ENCODE measurements around the gene KIAA0930.
"Not testable (repeated sequence)": the region's sequence is repeated elsewhere in the genome, so short reads cannot be mapped to it uniquely, and the experiment has no call there.

KIAA0930 gene

DNA sequence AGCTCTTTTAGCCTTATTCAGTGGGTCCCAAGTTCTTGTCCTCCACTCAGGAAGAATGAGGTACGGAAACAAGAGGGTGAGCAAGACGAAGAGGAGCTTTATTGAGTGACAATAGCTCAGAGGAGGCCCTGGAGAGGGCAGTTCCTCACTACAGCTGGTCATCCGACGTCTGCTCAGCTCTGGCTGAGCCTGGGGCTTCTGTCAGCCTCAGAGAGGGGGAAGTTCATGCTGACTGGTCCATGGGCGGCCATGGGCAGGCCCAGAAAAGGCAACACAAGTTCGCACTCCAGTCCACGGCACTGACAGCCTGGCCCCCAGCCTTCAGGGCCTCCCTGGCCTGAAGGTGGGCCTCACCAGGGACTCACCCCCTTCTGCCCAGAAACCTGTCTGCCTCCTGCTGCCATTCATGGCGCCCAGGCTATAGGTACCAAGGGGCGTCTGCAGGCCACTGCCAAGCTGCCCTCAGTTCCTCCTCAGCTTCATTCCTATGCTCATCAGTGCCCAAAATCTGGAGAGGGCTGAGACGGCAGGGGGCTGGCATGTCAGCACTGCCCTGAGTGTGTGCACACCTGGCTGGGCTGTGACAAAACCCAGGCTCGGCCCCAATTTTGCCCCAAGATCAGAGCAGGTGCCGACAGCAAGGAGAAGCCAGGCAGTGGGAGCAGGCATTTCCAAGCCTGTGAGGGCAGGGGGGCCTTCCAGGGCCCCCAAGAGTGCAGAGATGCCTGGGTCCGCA is 21.7 kb upstream of the KIAA0930 start:
- DNase-seq = no peak

DNA sequence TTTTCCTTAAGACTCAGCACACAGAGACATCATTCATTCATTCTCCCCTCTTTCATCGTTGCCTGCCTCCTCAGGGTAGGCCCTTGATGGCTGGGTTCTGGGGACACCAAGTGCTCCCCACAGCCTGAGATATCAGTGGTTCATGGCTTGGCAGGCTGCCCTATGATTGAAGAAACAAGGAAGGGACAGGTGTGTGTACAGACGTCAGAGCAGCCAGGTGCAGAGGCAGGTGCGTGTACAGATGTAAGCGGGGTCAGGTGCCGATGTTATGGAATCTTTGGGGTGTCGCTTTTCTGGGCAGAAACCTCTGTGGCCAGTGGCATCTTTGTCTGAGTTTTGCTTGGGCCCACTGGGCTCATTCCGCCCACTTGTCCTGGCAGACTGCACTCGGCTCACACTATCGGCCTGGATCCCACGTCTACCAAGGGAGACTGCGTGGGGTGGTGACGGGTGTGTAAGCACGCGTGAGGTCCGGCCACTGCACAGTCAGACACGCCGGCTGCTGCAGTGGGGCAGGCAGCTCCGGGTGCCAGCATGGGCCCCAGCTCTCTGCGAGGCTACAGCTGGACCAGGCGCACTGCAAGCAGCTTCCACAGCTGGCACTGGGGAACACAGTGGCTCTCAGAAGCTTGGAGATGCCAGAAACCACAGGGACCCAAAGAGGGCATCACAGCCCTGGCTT is 20.9 kb upstream of the KIAA0930 start:
- DNase-seq = no peak

DNA sequence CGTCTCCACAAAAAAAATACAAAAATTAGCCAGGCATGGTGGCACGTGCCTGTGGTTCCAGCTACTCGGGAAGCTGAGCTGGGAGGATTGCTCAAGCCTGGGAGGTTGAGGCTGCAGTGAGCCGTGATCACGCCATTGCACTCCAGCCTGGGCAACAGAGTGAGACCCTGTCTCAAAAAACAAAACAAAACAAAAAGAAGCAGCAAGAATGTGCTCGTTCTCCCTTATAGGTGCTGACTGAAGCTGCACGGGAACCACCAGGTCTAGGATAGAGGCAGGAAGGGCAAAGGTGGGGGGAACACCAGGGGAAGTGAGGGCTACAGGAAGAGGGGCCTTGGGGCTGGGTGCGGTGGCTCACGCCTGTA is 19.7 kb upstream of the KIAA0930 start:
- DNase-seq = not testable (repeated sequence)

DNA sequence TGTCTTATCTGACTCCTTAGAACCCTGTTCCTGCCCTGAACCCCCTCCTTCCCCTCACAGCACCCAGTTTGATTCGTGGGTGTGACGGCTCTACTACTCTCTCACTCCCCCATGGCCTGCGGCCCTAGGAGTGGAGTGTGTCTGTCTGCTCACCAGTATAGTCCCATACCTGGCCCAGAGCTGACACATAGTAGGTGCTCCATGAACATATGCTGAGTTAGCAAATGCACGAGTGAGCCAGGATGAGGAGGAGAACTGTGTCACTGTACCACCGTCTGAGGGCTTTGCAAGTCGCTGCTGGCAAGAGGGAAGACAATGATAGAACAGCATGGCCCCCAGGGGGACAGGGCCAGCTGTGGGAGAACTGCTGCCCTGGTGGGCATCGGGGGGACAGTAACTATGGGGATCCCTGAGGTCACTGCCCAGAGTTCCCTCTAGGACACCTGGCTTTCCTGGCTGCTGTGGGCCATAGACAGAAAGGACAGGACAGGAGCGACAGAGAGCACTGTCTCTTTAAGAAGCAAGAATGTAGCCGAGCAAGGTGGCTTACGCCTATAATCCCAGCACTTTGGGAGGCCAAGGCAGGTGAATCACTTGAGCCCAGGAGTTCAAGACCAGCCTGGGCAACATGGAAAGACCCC is 19.2 kb upstream of the KIAA0930 start:
- DNase-seq = no peak

DNA sequence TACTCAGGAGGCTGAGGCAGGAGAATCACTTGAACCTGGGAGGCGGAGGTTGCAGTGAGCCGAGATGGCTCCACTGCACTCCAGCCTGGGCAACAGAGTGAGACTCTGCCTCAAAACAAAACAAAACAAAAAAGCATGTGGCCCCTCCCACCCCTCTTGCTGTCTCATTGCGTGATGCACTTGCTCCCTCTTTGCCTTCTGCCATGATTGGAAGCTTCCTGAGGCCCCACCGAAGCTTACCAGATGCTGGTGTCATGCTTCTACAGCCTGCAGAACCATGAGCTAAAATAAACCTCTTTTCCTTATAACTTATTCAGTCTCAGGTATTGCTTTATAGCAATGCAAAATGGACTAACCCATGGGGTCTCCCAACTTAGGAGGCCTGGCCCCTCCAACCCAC is 17.2 kb upstream of the KIAA0930 start:
- not testable (repeated sequence) for DNase-seq

DNA sequence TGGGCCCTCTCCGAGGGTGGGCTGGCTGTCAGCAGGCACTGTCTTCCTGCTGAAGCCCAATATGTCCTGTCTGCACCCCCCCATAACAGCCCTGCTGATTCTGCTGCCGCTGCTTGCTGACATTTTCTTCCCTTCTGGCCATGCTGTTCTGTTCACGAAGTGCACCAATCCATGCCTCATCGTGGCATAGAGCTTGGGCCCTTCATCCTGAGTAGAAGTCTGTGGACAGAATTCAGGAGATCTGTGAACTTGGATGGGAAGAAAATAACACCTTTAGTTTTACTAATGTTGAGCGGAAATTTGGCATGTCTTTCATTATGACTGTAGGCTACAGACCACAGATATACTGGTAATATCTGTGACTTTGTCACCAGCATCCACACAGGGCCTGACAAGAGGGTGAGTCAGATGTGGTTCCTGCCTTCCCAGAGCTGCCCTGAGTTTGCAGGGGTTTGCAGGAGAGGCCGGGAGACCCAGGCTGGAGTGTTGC is 14.1 kb upstream of the KIAA0930 start:
- DNase-seq = peak; percentile 33

DNA sequence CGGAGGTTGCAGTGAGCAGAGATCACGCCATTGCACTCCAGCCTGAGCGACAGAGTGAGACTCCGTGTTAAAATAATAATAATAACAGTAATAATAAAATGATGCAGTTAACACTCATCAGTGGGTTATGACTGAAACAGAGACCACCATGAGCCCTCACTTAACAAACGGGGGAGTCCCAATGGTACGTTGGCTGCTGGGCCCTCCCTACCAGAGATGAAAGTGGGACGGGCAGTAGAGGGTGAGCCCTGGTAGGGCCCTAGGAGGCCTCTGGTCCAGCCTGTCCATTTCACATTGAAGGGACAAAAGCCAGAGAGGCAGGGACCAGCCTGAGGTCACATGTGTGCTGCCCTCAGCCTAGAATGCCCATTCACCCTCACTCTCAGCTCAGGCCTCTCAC is 13.7 kb upstream of the KIAA0930 start:
- no peak for DNase-seq

DNA sequence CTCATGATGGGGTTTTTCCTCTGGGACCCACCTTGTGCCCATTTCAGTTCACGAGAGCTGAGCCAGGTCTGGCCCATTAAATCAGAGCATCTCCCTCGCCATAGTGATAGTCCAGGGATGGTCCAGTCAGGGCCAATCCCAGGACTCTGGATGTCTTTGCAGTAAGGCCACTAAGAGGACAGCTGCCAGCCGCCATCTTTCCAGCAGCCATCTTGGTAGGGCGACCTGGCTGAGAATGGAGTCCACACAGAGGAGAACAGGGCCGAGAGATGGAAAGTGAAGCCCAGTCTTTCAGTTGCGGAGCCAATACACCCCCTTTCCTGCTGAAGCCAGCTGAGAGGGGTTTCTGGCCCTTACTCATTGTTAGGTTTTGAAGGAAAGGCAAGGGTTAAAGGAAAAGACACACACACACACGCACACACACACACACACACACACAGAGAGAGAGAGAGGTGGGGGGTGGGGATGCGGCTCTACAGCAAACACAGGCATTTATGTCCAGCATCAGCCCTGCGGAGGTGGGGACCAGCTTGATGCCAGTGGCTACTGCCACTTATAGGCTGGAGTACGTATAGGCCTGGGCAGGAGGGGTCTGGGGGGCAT is 12.4 kb upstream of the KIAA0930 start:
- no peak for DNase-seq

DNA sequence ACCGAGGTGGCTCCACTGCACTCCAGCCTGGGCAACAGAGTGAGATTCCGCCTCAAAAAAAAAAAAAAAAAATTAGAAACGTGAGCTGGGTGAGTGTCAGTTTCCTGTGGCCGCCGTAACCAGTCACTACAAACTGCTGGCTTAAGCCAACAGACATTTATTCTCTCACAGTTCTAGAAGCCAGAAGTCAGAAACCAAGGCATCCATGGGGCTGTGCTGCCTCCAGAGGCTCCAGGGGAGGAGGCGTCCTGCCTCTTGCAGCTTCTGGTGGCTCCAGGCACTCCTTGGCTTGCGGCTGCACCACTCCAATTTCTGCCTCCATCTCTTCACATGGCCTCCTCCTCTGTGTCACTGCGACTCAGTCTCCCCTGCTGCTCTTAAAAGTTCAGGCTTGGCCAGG is 11.1 kb upstream of the KIAA0930 start:
- DNase-seq = no peak

DNA sequence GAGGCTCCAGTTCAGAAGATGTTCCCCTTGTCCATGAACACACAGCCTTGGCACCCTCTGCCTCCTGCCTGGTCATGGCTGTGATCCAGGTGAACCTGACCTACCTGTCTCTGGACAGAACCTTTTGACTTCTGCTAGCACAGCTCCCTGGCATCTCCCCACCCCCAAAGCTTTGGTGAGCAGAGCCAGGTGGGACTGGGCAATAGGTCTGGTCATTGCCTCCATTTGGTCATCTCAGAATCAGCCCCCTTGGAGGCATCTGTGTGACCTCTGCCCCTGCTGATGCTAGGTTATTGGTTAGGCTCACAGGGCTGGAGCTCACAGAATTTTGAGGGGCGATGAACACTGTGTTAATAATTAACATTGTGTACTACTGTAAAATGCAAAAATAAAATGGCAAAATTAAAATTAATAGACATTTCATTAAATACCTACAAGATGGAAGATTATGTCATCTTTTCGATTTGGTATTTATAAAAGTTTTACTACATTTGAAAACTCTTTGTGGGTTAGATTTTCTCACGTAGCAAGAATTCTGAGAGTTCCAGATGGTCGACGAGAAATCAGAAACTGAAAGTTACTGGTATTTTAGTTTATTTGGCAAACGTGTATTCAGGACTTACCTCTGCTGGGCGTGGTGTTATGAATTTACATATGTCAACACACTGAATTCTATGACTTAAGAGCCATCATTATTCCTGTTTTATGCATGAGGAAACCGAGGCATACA is 8.3 kb upstream of the KIAA0930 start:
- DNase-seq = no peak

DNA sequence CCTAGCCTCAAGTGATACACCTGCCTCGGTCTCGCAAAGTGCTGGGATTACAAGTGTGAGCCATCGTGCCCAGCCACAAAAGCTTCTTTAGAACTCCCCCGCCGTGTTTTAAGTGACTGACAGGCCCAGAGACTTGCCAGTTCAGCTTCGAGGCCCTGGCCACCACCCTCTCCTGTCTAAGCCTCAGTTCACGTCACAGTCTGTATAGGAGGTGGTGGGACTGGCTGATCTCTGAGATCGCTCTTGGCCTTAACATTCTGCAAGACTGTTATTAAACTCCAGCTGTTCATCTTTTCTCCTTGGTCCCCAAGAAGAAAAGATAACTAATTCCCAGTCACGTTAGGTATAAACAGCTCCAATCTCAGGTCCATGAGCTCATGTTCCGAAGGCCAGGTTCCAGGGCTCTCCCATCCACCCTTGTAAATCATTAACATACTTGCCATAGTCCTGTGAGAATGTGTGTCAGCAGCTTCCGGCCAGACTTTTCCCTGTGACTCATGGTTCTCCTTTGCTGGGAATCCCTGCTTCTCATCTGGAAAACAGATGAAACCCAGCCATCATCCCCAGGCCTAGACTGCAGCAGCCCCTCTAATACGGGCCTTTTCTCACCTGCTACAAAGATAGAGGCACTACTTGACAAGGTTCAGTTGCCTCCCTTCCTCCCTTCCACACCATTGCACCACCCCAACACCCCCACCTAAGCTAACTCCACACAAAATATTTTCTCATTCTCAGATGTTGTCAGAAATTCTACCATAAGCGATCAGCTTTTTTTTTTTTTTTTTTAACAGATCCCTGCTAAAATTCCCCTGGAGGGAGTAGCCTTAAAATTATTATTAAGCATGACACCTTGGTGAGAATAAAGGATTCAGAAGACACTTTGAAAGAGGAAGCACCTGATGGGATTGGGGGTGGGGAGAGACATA is 5.6 kb upstream of the KIAA0930 start:
- DNase-seq = no peak

DNA sequence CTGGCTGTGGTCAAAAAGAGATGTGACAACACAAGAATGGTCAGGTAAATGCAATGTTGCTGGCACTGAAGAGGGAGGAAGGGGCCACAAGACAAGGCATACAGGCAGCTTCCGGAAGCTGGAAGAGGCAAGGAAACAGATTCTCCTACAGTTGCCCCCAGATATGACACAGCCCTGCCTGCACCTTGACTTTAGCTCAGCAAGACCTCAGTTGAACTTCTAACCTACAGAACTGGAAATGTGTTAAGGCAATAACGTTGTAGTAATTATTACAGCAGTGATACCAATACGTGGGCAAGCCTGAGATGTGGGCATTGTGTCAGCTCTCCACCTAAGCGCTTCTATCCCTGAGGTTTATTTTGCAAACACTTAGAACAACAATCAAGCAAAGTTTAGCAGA is 4.2 kb upstream of the KIAA0930 start:
- DNase-seq = no peak

DNA sequence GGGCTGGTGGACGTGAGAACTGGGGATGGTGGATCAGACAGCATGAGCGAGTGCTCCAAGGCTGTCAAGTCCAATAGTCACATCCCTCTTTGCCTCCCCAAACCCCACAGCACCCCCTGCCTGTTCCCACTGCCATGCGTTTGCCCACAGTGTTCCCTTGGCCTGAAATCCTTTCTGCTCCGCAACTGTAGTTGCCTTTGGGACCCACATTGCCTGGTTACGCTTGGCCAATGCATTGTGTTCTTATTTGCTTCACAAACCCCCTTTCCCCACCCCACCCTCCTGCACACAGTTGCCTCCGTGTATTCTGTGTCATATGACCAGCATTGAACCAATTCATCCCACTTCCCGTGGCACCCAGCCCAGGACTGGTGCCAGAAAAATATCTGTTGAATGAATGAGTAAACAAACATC is 2.1 kb upstream of the KIAA0930 start:
- no peak for DNase-seq

DNA sequence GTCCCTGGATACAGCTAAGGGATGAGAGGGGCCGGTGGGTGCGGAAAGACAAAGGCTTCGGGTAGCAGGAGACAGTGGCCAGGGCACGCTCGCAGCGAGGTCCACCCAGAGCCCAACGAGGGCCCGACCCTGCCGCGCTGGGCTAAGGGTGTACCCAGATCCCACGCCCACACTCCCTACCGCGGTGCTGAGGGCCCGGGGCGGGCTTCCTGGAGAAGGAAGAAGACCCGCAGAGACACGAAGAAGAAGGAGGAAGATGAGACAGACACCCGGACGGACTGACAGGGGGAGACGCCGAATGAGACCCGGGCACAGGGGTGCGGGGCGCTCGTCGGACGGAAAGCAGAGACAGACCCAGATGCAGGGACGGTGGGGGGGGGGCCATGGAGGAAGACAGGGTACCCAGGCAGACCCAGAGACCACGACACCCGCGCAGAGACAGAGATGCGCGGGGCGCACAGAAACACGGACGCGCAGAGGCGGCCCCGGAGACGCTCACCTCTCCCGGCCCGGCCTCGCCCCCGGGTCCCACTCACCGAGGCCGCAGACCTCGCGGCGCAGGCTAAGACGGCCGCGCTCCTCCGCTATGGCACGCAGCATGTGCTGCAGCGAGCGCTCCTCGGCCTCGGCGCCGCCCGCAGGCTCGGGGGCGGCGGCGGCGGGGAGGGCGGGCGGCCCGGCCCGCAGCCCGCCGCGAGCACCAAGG is 437 bp downstream of the KIAA0930 start:
- peak; percentile 34 for DNase-seq

DNA sequence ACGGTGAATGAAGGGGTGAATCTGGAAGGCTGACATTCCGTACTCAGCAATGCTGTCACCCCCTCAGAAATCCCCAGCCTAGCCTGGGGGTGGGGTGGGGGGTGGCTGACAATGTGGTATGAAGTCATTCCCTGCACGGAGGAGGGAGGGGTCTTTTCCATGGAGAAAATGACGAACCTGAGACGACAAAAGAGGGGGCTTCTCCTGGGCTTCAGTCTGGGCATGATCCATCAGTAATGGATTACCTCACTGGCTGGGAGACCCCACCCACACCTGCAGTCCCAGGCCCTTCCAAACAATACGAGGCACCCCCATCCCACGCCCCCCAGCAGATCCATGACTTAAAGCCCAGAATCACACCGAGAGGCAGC is 1.0 kb downstream of the KIAA0930 start:
- DNase-seq = no peak

DNA sequence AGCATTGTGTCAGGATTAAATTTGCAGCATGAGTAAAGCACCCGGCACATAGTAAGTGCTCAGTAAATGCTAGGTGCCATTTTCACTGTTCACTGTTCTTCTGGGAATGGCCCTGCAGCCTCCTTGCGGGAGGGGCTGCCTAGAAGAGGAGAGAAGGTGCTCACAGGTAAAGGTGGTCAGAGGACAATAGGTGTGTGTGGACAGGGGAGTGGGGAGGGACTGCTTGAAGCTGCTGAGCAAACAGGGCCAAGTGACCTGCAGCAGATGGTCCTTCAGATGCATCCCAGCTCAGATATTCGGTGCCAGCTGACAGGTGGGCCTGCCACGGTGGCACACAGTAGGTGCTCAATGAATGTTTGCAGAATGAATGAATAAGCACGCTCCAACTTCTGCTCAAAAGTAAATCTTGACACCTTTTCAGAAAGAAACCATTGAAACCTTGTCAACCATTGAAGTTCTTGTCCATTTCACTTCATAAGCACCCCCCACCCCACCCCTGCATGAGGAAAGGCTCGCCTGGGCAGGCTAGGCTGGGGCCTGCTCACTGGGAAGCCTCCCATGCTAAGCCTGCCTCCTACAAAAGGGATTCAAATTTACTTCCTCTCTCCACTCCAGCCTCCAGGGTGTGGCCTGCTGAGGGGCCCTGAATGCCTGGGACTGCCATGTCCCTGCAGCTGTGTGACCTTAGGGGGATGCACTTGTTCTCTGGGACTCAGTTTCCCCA is 1.6 kb downstream of the KIAA0930 start:
- DNase-seq = no peak

DNA sequence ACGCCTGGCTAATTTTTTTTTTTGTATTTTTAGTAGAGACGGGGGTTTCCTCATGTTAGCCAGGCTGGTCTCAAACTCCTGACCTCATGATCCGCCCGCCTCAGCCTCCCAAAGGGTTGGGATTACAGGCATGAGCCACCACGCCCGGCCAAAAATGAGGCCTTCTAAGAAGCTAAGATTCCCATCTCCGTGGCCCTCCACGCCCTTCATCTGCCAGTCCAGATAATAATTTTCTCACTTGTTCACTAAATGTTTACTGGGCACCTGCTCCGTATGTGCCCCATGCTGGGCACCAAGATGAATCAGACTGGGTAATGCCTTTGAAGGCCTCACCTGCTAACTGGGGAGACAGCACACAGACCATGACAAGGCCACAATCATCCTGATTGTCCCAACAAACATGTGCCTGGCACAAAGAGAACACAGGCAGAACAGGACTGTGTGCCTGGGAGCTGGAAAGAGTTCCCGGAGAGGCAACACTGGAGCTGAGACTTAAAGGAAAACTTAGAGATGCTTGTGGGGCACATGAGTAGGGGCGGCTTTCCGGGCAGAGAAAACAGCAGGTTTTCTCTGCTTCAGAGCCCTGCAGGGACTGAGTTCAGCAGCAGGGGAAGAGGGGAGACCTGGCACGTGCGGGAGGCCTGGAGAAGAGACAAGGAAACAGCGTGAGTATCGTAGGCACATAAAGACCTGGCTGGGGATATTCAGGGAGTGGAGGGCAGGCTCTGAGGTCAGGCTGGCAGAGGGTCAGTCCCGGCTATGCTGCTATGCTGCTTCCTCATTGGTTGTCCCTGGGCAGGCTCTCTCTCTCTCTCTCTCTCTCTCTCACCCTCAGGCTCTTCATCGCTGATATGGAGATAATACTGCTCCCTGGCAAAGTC is 2.4 kb downstream of the KIAA0930 start:
- DNase-seq = no peak

DNA sequence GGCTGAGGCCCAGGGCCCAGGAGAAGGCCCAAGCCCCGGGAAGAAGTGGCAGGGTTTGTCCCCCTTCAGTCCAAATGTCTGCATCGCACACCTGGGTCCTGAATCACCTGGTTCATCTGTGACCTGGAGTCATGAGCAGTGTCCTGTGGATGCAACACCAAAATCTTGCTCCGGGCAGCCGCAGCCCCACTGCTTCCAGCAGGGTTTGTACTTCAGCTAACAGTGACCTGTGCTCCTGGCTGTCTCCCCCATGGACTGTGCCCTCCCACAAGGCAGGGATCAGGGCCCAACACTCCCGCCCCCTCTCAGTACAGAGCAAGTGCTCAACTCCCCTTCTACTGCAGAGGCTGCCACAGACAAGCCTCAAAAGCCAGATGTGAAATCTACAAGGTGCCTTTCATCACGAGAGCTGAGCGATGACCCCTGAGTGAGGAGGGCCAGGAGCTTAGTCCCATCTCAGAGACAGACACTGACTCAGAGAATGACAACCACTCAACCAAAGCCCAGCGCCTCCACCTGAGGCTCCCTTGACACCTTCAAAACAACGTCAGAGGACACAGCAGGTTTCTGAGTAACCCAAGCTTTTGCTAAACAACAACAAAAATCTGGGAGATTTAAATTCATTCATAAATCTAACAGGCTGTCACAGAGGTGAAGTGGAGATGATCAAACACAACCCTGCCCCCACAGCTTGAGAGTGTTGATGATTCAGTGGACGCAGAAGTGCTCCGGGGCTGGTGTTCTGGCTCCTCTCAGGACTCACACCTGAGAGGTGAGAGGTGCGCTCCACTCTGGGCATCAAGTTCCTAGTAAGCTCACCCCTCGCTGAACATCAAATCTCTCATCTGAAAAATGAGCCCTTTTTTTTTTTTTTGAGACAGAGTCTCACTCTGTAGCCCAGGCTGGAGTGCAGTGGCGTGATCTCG is 3.4 kb downstream of the KIAA0930 start:
- DNase-seq = no peak

Data from stimulated activated CD4-positive, alpha-beta T cell treated with anti-CD3 and anti-CD28 coated beads, Interleukin-4, amount 100 ng/mL, for 24 hours (primary cell).